TTC549 (cell line): ENCODE data around the gene ZEB1.

Experiments used
- FAIRE-seq: peaks from 2 replicates; lab custom pipeline; 2012; peaks lifted over from hg19 to GRCh38; lab: Jason Lieb, UNC

ZEB1 gene

GRCh38 chr10:31318854-31319601 lies at the start of gene ZEB1:
Gene ZEB1 (plus strand): TSS chr10:31319216. CDS start chr10:31319235, 19 bp downstream.
- FAIRE-seq, result no peak

- FAIRE-seq, result no peak
Observed at GRCh38 chr10:31270954-31271353, 48.1 kb upstream of the ZEB1 start.

GRCh38 chr10:31272841-31273240 lies 46.2 kb upstream of the ZEB1 start:
- no peak for FAIRE-seq

GRCh38 chr10:31273789-31274188 lies 45.2 kb upstream of the ZEB1 start:
- FAIRE-seq, result no peak

GRCh38 chr10:31274310-31274709 lies 44.7 kb upstream of the ZEB1 start:
- FAIRE-seq, result no peak

GRCh38 chr10:31278279-31278941 lies 40.6 kb upstream of the ZEB1 start:
- no peak for FAIRE-seq

- FAIRE-seq, result peak; percentile 29
Observed at GRCh38 chr10:31280972-31281371, 38.0 kb upstream of the ZEB1 start.

GRCh38 chr10:31288001-31288400 lies 31.0 kb upstream of the ZEB1 start:
- no peak for FAIRE-seq

- FAIRE-seq, result no peak
Observed at GRCh38 chr10:31288962-31289361, 30.1 kb upstream of the ZEB1 start.

GRCh38 chr10:31290386-31290785 lies 28.6 kb upstream of the ZEB1 start:
- FAIRE-seq, result no peak

GRCh38 chr10:31291123-31291522 lies 27.9 kb upstream of the ZEB1 start:
- FAIRE-seq, result no peak

GRCh38 chr10:31294558-31294957 lies 24.5 kb upstream of the ZEB1 start:
- FAIRE-seq, result no peak

GRCh38 chr10:31296754-31297153 lies 22.3 kb upstream of the ZEB1 start:
- FAIRE-seq, result no peak

GRCh38 chr10:31299119-31299518 lies 19.9 kb upstream of the ZEB1 start:
- FAIRE-seq, result no peak

GRCh38 chr10:31303212-31303611 lies 15.8 kb upstream of the ZEB1 start:
- FAIRE-seq, result no peak

GRCh38 chr10:31304291-31304970 lies 14.6 kb upstream of the ZEB1 start:
- no peak for FAIRE-seq

- FAIRE-seq, result no peak
Observed at GRCh38 chr10:31313396-31313795, 5.6 kb upstream of the ZEB1 start.

GRCh38 chr10:31314256-31315150 lies 4.5 kb upstream of the ZEB1 start:
- FAIRE-seq, result no peak

- no peak for FAIRE-seq
Observed at GRCh38 chr10:31315453-31315852, 3.6 kb upstream of the ZEB1 start.

- no peak for FAIRE-seq
Observed at GRCh38 chr10:31317171-31317570, 1.8 kb upstream of the ZEB1 start.

GRCh38 chr10:31317652-31318381 lies 1.2 kb upstream of the ZEB1 start:
- no peak for FAIRE-seq
